HL-60 (cell line): ENCODE results near the gene SLC38A9.

Source experiments
- CTCF ChIP-seq: IDR thresholded peaks from one replicate; pipeline ENCODE4 v1.5.1; 2011; ENCODE audit warnings: low read length, control low read depth, inconsistent platforms; ENCODE audit not compliant: insufficient read depth
- GABPA ChIP-seq: IDR thresholded peaks from 2 replicates; pipeline ENCODE4 v1.6.1; 2012; ENCODE audit warnings: low read depth
- POLR2AphosphoS5 ChIP-seq: IDR thresholded peaks from 2 replicates; pipeline ENCODE4 v1.6.1; 2012; ENCODE audit warnings: low read depth
- REST ChIP-seq: IDR thresholded peaks from 2 replicates; pipeline ENCODE4 v1.6.1; 2012; ENCODE audit warnings: low read depth; ENCODE audit not compliant: insufficient replicate concordance

DNA sequence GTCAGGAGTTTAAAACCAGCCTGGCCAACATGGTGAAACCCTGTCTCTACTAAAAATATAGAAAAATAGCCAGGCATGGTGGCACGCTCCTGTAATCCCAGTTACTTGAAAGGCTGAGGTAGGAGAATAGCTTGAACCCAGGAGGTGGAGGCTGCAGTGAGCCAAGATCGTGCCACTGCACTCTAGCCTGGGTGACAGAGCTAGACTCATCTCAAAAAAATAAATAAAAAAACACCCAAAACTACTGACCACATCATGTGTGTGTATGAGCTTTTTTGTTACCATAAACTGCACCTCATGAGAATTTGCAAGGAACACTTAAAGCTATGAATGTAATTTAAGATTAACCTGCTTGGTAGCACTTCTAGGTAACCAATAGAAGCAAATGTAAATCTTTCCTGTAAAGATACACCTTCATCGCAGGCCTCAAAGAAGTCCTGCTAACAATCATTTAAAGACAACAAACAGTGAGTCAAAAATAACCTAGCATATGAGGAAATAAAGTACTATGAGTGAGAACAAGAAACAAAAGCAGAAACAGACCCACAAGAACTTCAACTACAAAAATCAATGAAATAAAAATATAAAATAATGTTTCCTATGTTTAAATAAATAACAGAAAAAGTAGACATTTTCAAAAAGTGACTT, 13.0 kb downstream of the SLC38A9 start:
- TF ChIP-seq REST (no peak), CTCF (no peak), POLR2AphosphoS5 (no peak), GABPA (no peak)
